IPS-20b (cell line): Measurements from ENCODE around the gene NKAIN4.
"Not testable (repeated sequence)": the region's sequence is repeated elsewhere in the genome, so short reads cannot be mapped to it uniquely, and the experiment has no call there.

Experiments
- H3K27ac ChIP-seq: one replicate; pipeline ENCODE4 v1.5.1; 2013; ENCODE audit warnings: low read length
- H3K27me3 ChIP-seq: 2 replicates; pipeline ENCODE4 v1.6.1; 2013; ENCODE audit warnings: mild to moderate bottlenecking, low read length, inconsistent platforms; ENCODE audit not compliant: insufficient read depth
- H3K36me3 ChIP-seq: 2 replicates; pipeline ENCODE4 v1.6.1; 2013; ENCODE audit warnings: low read depth, mild to moderate bottlenecking, inconsistent platforms, low read length, moderate library complexity; ENCODE audit not compliant: insufficient read depth
- H3K4me1 ChIP-seq: 2 replicates; pipeline ENCODE4 v1.6.1; 2013; ENCODE audit warnings: mild to moderate bottlenecking, control low read depth, inconsistent platforms, low read length, moderate library complexity; ENCODE audit not compliant: insufficient read depth
- H3K4me3 ChIP-seq: 2 replicates; pipeline ENCODE4 v1.5.1; 2013; ENCODE audit warnings: mild to moderate bottlenecking, low read length, inconsistent platforms
- H3K9ac ChIP-seq: 2 replicates; pipeline ENCODE4 v1.6.1; 2013; ENCODE audit warnings: low read depth, mild to moderate bottlenecking, inconsistent platforms, low read length, moderate library complexity
- H3K9me3 ChIP-seq: 2 replicates; pipeline ENCODE4 v1.6.1; 2013; ENCODE audit warnings: mild to moderate bottlenecking, low read depth, low read length, inconsistent platforms; ENCODE audit not compliant: insufficient read depth

Gene NKAIN4

DNA sequence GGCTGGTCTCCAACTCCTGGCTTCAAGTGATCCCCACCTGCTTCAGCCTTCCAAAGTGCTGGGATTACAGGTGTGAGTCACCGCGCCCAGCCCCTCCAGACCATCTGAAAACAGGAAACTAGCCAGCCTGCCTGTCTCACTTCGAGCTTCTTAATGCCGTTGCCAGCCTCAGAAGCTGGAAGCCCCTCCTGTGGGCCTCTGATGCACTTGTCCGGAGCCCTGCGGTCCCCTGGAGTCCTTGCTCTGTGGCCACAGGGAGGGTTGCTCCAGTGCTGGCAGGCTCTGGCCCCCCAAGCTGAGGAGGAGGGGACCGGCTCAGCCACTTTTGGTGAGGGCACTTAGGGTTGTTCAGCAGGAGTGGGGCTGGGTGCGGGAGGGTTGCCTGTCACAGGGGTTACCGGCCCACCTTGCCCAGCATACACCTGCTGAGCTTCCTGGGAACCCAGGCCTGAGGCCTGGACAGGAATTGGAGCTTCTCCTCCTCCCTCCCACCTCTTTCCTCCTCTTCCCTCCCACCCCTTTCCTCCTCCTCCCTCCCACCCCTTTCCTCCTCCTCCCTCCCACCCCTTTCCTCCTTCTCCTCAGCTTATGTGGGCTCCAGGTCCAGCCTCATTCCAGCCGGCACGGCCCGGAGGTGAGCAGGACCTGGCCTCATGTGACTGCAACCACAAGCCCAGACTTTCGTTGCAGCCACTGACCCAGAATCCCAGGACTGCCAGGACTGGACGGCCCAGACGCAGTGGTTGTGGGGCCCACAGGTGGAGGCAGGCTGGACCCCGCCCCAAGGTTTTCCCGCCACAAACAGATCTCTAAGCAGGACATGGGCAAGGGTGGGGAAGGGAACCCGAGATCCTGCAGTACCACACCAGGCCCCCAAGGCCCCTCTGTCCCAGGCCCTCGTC is 28.0 kb downstream of the NKAIN4 start:
- Histone ChIP-seq H3K36me3 (no peaks in the 10 kb centered on the region), H3K9me3 (no peaks in the 10 kb centered on the region), H3K4me3 (no peak overlapping the region), H3K9ac (no peak overlapping the region), H3K4me1 (peaks cover 18% of the 10 kb centered on the region; the same call in 1 of the 2 replicates), H3K27me3 (peaks cover 11% of the 10 kb centered on the region), H3K27ac (no peak overlapping the region)

- H3K27me3 ChIP-seq = peaks cover 15% of the 10 kb centered on the region
- no peaks in the 10 kb centered on the region for H3K9me3 ChIP-seq
- no peak overlapping the region for H3K9ac ChIP-seq
- peaks cover 11% of the 10 kb centered on the region; the same call in 1 of the 2 replicates for H3K4me1 ChIP-seq
- H3K4me3 ChIP-seq = no peak overlapping the region
- H3K36me3 ChIP-seq = no peaks in the 10 kb centered on the region
- H3K27ac ChIP-seq = no peak overlapping the region
These were observed 29.2 kb downstream of the NKAIN4 start for GRCh38 chr20:63225082-63225454.

- H3K36me3 ChIP-seq = no peaks in the 10 kb centered on the region
- peaks cover 6% of the 10 kb centered on the region; the same call in 1 of the 2 replicates for H3K4me1 ChIP-seq
- H3K27me3 ChIP-seq = peaks cover 12% of the 10 kb centered on the region
- H3K9me3 ChIP-seq = no peaks in the 10 kb centered on the region
- H3K9ac ChIP-seq = no peak overlapping the region
- no peak overlapping the region for H3K27ac ChIP-seq
- no peak overlapping the region for H3K4me3 ChIP-seq
These were observed 29.7 kb downstream of the NKAIN4 start for GRCh38 chr20:63224412-63225081.

- H3K36me3 ChIP-seq = no peaks in the 10 kb centered on the region
- no peak overlapping the region for H3K27ac ChIP-seq
- H3K9me3 ChIP-seq = no peaks in the 10 kb centered on the region
- H3K9ac ChIP-seq = no peak overlapping the region
- H3K27me3 ChIP-seq = peaks cover 9% of the 10 kb centered on the region; the same call in 1 of the 2 replicates
- H3K4me3 ChIP-seq = no peak overlapping the region
- H3K4me1 ChIP-seq = peaks cover 2% of the 10 kb centered on the region; the same call in 1 of the 2 replicates
These were observed 30.4 kb downstream of the NKAIN4 start for GRCh38 chr20:63223826-63224207.

DNA sequence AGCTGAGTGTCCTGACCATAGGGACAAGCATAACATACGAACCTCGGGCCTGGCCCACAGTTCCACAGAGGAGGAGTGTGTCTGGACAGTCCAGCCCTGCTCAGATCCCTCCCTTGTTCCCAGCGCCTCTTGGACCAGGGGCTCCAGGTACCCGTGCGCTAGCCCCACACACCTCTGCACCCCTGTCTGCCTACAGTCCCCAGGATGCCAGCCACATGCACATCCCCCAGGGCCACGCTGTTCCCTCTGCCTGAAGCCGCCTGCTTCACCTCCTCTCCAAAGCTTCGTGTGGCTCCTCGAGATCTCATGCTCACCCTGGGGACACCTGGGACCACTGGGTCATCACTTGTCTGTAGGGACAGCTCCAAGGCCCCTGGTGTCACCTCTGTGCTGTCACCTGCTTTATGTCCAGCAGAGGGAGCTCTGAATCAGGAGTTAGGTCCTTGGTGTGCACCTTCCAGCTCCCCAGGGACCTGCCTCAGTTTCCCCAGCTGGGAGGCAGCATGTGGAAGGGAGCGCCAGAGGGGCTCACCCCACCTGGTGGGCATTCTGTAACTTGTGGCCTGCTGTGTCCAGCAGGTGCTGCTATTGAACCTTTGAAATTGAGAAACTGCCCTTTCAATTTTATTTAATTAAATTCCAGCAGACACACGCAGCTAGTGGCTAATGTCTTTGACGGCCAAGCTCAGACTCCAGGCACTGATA is 31.0 kb downstream of the NKAIN4 start:
- Histone ChIP-seq H3K4me1 (no peaks in the 10 kb centered on the region), H3K4me3 (no peak overlapping the region), H3K27ac (no peak overlapping the region), H3K27me3 (peaks cover 9% of the 10 kb centered on the region; the same call in 1 of the 2 replicates), H3K9ac (no peak overlapping the region), H3K9me3 (no peaks in the 10 kb centered on the region), H3K36me3 (no peaks in the 10 kb centered on the region)

DNA sequence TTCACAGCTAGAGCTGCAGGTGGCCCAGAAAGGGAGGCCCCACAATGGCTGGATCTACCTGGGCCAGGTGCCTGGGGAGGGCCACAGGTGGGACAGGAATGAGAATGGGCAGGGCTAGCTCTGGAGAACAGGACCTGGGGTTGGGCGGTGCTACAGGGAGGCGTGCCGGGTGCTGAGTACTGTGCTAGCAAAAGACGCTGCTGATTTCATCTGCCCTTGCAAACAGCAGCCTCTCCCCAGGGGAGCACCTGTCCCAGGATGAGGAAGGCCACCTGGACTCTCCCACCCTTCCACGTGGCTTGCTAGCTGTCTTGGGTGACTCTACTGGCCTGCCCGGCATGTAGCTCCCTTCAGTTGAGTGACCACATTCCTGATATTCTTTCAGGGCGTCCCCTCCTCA is 31.7 kb downstream of the NKAIN4 start:
- Histone ChIP-seq H3K27ac (no peak overlapping the region), H3K9ac (no peak overlapping the region), H3K4me3 (no peak overlapping the region), H3K4me1 (no peaks in the 10 kb centered on the region), H3K9me3 (no peaks in the 10 kb centered on the region), H3K27me3 (peaks cover 9% of the 10 kb centered on the region; the same call in 1 of the 2 replicates), H3K36me3 (no peaks in the 10 kb centered on the region)

GRCh38 chr20:63221400-63222053 is 32.7 kb downstream of the NKAIN4 start:
- H3K27me3 ChIP-seq, H3K4me3 ChIP-seq, H3K36me3 ChIP-seq, H3K9ac ChIP-seq, H3K4me1 ChIP-seq, H3K27ac ChIP-seq, H3K9me3 ChIP-seq: not testable (repeated sequence)

DNA sequence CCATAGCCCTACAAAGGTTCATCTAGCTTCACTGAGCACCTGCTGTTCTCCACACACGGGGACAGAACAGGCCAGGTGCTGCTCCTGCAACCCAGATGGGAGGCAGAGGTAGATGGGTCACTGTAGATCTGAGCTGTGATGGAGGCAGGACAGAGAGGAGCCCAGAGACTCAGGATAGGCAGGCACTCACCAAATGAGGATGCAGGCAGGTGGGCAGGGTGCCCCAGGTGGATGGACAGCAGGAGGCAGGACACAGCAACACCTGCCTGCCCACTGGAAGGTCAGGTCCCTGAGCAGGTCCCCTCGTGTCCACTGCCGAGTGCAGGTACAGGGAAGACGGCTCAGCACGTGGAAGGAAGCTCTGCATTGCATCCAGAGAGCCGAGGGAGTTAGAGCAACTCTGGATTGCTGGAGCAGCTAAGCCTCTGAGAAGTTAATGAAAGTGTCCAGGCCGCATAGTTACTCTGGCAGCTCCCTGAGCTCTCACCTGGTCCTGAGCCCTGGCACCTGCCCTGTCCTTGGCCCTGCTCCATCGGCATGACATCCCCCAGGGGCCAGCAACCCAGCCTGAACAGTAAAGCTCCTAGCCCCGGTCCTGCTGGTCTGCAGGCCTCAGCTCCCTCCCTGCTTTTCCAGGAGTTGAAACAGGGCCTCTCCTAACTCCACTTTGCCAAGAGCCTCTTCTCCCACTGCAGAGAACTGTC is 33.4 kb downstream of the NKAIN4 start:
- Histone ChIP-seq H3K4me3 (no peak overlapping the region), H3K4me1 (no peaks in the 10 kb centered on the region), H3K9ac (no peak overlapping the region), H3K9me3 (no peaks in the 10 kb centered on the region), H3K36me3 (no peaks in the 10 kb centered on the region), H3K27ac (no peak overlapping the region), H3K27me3 (peaks cover 9% of the 10 kb centered on the region; the same call in 1 of the 2 replicates)

- H3K4me3 ChIP-seq = no peak overlapping the region
- no peaks in the 10 kb centered on the region for H3K36me3 ChIP-seq
- no peak overlapping the region for H3K9ac ChIP-seq
- peaks cover 9% of the 10 kb centered on the region; the same call in 1 of the 2 replicates for H3K27me3 ChIP-seq
- no peaks in the 10 kb centered on the region for H3K9me3 ChIP-seq
- H3K4me1 ChIP-seq = no peaks in the 10 kb centered on the region
- no peak overlapping the region for H3K27ac ChIP-seq
These were observed 34.3 kb downstream of the NKAIN4 start for GRCh38 chr20:63219866-63220521.

DNA sequence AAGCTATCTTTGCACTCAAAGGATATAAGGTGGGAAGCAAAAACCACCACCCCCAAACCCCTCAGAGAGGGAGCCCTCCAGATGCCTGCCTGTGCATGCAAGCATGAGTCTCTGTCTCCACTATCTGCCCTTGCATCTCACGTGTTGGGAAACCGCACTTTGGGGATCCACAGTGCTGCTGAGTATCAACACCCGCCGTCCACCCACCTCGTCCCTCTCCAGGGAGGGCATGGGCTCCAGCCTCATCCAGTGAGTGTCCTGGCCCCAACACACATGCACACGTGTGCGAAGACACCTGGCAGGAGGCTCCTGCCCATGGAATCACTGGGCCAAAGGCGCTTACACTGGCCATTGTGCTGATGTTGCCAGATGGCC is 34.8 kb downstream of the NKAIN4 start:
- no peaks in the 10 kb centered on the region for H3K9me3 ChIP-seq
- H3K36me3 ChIP-seq = peaks cover 6% of the 10 kb centered on the region
- peaks cover 5% of the 10 kb centered on the region; the same call in 1 of the 2 replicates for H3K4me1 ChIP-seq
- H3K9ac ChIP-seq = no peak overlapping the region
- no peak overlapping the region for H3K27ac ChIP-seq
- peaks cover 9% of the 10 kb centered on the region; the same call in 1 of the 2 replicates for H3K27me3 ChIP-seq
- no peak overlapping the region for H3K4me3 ChIP-seq
